K562 (cell line): ENCODE measurements around the gene TMEM38B. TPM values are rescaled to one million over a fixed set of nuclear protein-coding genes. Genes with fewer than 3 reads are reported as not detected.
A peak's percentile ranks its signal among the peaks of the same experiment; 100 is the strongest.

ENCODE experiments used
- CCNT2 ChIP-seq: IDR thresholded peaks from 2 replicates; pipeline ENCODE4 v1.6.1; 2011; ENCODE audit warnings: borderline replicate concordance, low read depth, mild to moderate bottlenecking, moderate library complexity, mixed read lengths, low read length; ENCODE audit not compliant: insufficient read length; ENCODE audit errors: extremely low read depth
- EHMT2 ChIP-seq: fragments of 450-650 bp; IDR thresholded peaks from 2 replicates; pipeline ENCODE4 v1.6.1; 2018; ENCODE audit warnings: antibody characterized with exemption
- FOXK1 ChIP-seq: sonication (generic); formaldehyde crosslinking; IDR thresholded peaks from 2 replicates; pipeline ENCODE4 v1.8.0; 2022; ENCODE audit warnings: missing genetic modification reagents, mild to moderate bottlenecking, borderline replicate concordance
- HNRNPL ChIP-seq: fragments of 200-400 bp; formaldehyde crosslinking; IDR thresholded peaks from 2 replicates; pipeline ENCODE4 v1.6.1; 2017; ENCODE audit warnings: low read depth, mild to moderate bottlenecking, low read length
- HNRNPUL1 ChIP-seq: fragments of 200-400 bp; formaldehyde crosslinking; IDR thresholded peaks from 2 replicates; pipeline ENCODE4 v1.6.1; 2017; ENCODE audit warnings: low read length
- IRF2 ChIP-seq: sonication (generic); formaldehyde crosslinking; IDR thresholded peaks from 2 replicates; pipeline ENCODE4 v1.8.1; 2022; ENCODE audit warnings: mild to moderate bottlenecking, missing genetic modification reagents
- MEIS2 ChIP-seq: fragments of 450-650 bp; IDR thresholded peaks from 2 replicates; pipeline ENCODE4 v1.6.1; 2014; ENCODE audit warnings: mild to moderate bottlenecking; ENCODE audit not compliant: partially characterized antibody
- NCOA4 ChIP-seq: fragments of 450-650 bp; IDR thresholded peaks from 2 replicates; pipeline ENCODE4 v1.6.1; 2018; ENCODE audit warnings: mild to moderate bottlenecking; ENCODE audit not compliant: partially characterized antibody
- PHF20 ChIP-seq: fragments of 450-650 bp; IDR thresholded peaks from 2 replicates; pipeline ENCODE4 v1.6.1; 2018; ENCODE audit not compliant: partially characterized antibody
- RERE ChIP-seq: sonication (generic); formaldehyde crosslinking; IDR thresholded peaks from 2 replicates; pipeline ENCODE4 v1.8.0; 2023; ENCODE audit warnings: missing genetic modification reagents, mild to moderate bottlenecking, borderline replicate concordance
- SMARCA5 ChIP-seq: fragments of 450-650 bp; IDR thresholded peaks from 2 replicates; pipeline ENCODE4 v1.6.1; 2016
- TAF7 ChIP-seq: fragments of 450-650 bp; IDR thresholded peaks from 2 replicates; pipeline ENCODE4 v1.6.1; 2016; ENCODE audit warnings: missing genetic modification characterization, missing compliant biosample characterization
- TCFL5 ChIP-seq: fragments of 250-450 bp; sonication (Bioruptor Pico); conservative IDR thresholded peaks from 2 replicates; pipeline ENCODE4 v1.6.1; 2021; ENCODE audit warnings: mild to moderate bottlenecking, moderate library complexity, matching md5 sums
- THRAP3 ChIP-seq: fragments of 450-650 bp; IDR thresholded peaks from 2 replicates; pipeline ENCODE4 v1.6.1; 2016; ENCODE audit warnings: mild to moderate bottlenecking, inconsistent platforms, borderline replicate concordance
- ZC3H4 ChIP-seq: sonication (generic); formaldehyde crosslinking; IDR thresholded peaks from 2 replicates; pipeline ENCODE4 v1.9.0; 2021; ENCODE audit warnings: missing genetic modification reagents, borderline replicate concordance
- ZFP30 ChIP-seq: fragments of 250-450 bp; sonication (Bioruptor Pico); IDR thresholded peaks from 2 replicates; pipeline ENCODE4 v1.8.0; 2022; ENCODE audit warnings: moderate library complexity, mild to moderate bottlenecking, inconsistent platforms, borderline replicate concordance
- ZNF24 ChIP-seq: fragments of 450-650 bp; IDR thresholded peaks from 2 replicates; pipeline ENCODE4 v1.6.1; 2016
- ZNF282 ChIP-seq: sonication (generic); formaldehyde crosslinking; IDR thresholded peaks from 2 replicates; pipeline ENCODE4 v1.8.1; 2023; ENCODE audit warnings: missing genetic modification reagents
- ZNF384 ChIP-seq: IDR thresholded peaks from 2 replicates; pipeline ENCODE4 v1.6.1; 2012; ENCODE audit warnings: low read depth, low read length, improper control_type of control experiment
- ZNF444 ChIP-seq: fragments of 250-450 bp; sonication (Bioruptor Pico); IDR thresholded peaks from 2 replicates; pipeline ENCODE4 v1.4.0; 2020; ENCODE audit warnings: mild to moderate bottlenecking, moderate library complexity
- ZNF707 ChIP-seq: fragments of 250-450 bp; sonication (Bioruptor Pico); conservative IDR thresholded peaks from 2 replicates; pipeline ENCODE4 v1.8.0; 2022; ENCODE audit warnings: inconsistent platforms, mild to moderate bottlenecking, moderate library complexity
- polyA plus RNA-seq, 8 experiments: library from polyadenylated mRNA; depleted of rRNA in 4 of 8; stranded (reverse) in 5 of 8; unstranded in 3 of 8; fragments of >200 nt; fragmentation: Nextera tagmentation in 2 of 8; fragmentation: Illumina TruSeq in 1 of 8; extraction: Ambion mirVana in 2 of 8; extraction: Trizol in 1 of 8; gene quantifications; 2 replicates each; pipeline versions ENCODE4 v1.2.1 to v1.2.3, GENCODE V29; 2011 to 2014; ENCODE audit warnings: inconsistent platforms in 1 of 8, missing spikeins in 1 of 8
- total RNA-seq, 7 experiments: library from RNA; depleted of rRNA in 6 of 7; stranded (reverse); fragments of >200 nt in 6 of 7; fragmentation: Illumina TruSeq in 2 of 7; extraction: Trizol in 2 of 7; gene quantifications; 2 replicates each; pipeline versions ENCODE4 v1.2.1 to v1.2.3, GENCODE V29; 2011 to 2021; ENCODE audit warnings: low replicate concordance in 1 of 7
- TF ChIP-seq, protein P1 (sequence below): sonication (generic); formaldehyde crosslinking; IDR thresholded peaks from 2 replicates; pipeline ENCODE4 v1.4.0; 2020; ENCODE audit warnings: mild to moderate bottlenecking, missing genetic modification reagents

Gene TMEM38B
- total and polyA plus RNA-seq, 9 of the 15 experiments (the other 6 are each of a cell fraction or from before 2014, with no cell fraction given): 26.0 to 57.5 (median 38.5) TPM

GRCh38 chr9:105656131-105656921 lies 38.0 kb upstream of the TMEM38B start (continued):
- TF ChIP-seq RERE (CRISPR knock-in tag) (0 out of 2 replicates have a peak, but pooled peaks have one; percentile 0), FOXK1 (0 out of 2 replicates have a peak, but pooled peaks have one; percentile 71), TCFL5 (CRISPR knock-in tag) (no peak), EHMT2 (no peak), ZNF24 (0 out of 2 replicates have a peak, but pooled peaks have one; percentile 31), CCNT2 (peak; percentile 52), HNRNPUL1 (no peak), TAF7 (tag) (no peak), ZC3H4 (CRISPR knock-in tag) (no peak), ZNF444 (CRISPR knock-in tag) (no peak), IRF2 (CRISPR knock-in tag) (no peak), SMARCA5 (no peak), HNRNPL (no peak), NCOA4 (no peak), THRAP3 (no peak), MEIS2 (no peak), ZFP30 (CRISPR knock-in tag) (no peak), ZNF282 (CRISPR knock-in tag) (0 out of 2 replicates have a peak, but pooled peaks have one; percentile 34), ZNF384 (no peak), PHF20 (peak; percentile 35), ZNF707 (no peak)
- TF ChIP-seq, protein P1, sequence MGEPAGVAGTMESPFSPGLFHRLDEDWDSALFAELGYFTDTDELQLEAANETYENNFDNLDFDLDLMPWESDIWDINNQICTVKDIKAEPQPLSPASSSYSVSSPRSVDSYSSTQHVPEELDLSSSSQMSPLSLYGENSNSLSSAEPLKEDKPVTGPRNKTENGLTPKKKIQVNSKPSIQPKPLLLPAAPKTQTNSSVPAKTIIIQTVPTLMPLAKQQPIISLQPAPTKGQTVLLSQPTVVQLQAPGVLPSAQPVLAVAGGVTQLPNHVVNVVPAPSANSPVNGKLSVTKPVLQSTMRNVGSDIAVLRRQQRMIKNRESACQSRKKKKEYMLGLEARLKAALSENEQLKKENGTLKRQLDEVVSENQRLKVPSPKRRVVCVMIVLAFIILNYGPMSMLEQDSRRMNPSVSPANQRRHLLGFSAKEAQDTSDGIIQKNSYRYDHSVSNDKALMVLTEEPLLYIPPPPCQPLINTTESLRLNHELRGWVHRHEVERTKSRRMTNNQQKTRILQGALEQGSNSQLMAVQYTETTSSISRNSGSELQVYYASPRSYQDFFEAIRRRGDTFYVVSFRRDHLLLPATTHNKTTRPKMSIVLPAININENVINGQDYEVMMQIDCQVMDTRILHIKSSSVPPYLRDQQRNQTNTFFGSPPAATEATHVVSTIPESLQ (CRISPR knock-in tag): 0 out of 2 replicates have a peak, but pooled peaks have one; percentile 74
